ENCODE measurements around the gene RPTOR.

RPTOR gene

GRCh38 chr17:80783971-80784370, 239.3 kb downstream of the RPTOR start:
- no peak for ATAC-seq
- TF ChIP-seq RARB (CRISPR knock-in tag; IDR thresholded peaks at IDR 0.05) (no peak), ZFP3 (CRISPR knock-in tag; IDR thresholded peaks at IDR 0.05) (no peak), POU6F1 (CRISPR knock-in tag; IDR thresholded peaks at IDR 0.05; ENCODE audit: borderline replicate concordance, low read depth) (no peak), OSR1 (CRISPR knock-in tag; IDR thresholded peaks at IDR 0.05) (no peak)

- ATAC-seq, result no peak
- no peak for TF ChIP-seq ZFP30 (CRISPR knock-in tag; IDR thresholded peaks at IDR 0.05)
- no peak for TF ChIP-seq CSRNP3 (CRISPR knock-in tag; IDR thresholded peaks at IDR 0.05)
- no peak for TF ChIP-seq CSDC2 (CRISPR knock-in tag; IDR thresholded peaks at IDR 0.05)
Measured at GRCh38 chr17:80785477-80786178, 241.0 kb downstream of the RPTOR start.

GRCh38 chr17:80786470-80786869, 241.8 kb downstream of the RPTOR start:
- ATAC-seq, result no peak

More at GRCh38 chr17:80786470-80786869, 241.8 kb downstream of the RPTOR start:
- TF ChIP-seq PATZ1 (CRISPR knock-in tag; IDR thresholded peaks at IDR 0.05; ENCODE audit: borderline replicate concordance) (no peak), ZFP3 (CRISPR knock-in tag; IDR thresholded peaks at IDR 0.05) (no peak), CSDC2 (CRISPR knock-in tag; IDR thresholded peaks at IDR 0.05) (no peak), BACH2 (CRISPR knock-in tag; IDR thresholded peaks at IDR 0.05; ENCODE audit: borderline replicate concordance) (no peak), ZNF70 (CRISPR knock-in tag; IDR thresholded peaks at IDR 0.05) (no peak), ZC3H10 (CRISPR knock-in tag; IDR thresholded peaks at IDR 0.05) (no peak), TSHZ2 (CRISPR knock-in tag; IDR thresholded peaks at IDR 0.05) (no peak), CSRNP3 (CRISPR knock-in tag; IDR thresholded peaks at IDR 0.05) (no peak), PPARA (CRISPR knock-in tag; IDR thresholded peaks at IDR 0.05; ENCODE audit: borderline replicate concordance) (no peak), ZFP30 (CRISPR knock-in tag; IDR thresholded peaks at IDR 0.05) (no peak)

Measured in SK-N-SH treated with all-trans-retinoic acid at 6 μM for 48 hours (cell line).